NOMO-1 treated with dmso at 0.1 percent for 144 hours (cell line): ENCODE results near the gene KCNJ4.
"Not testable (repeated sequence)": the region's sequence is repeated elsewhere in the genome, so short reads cannot be mapped to it uniquely, and the experiment has no call there.

Experiments
- DNase-seq: peaks from one replicate; lab custom pipeline; 2025; ENCODE audit not compliant: unreplicated experiment; lab: John Stamatoyannopoulos, UW

Gene KCNJ4

DNA sequence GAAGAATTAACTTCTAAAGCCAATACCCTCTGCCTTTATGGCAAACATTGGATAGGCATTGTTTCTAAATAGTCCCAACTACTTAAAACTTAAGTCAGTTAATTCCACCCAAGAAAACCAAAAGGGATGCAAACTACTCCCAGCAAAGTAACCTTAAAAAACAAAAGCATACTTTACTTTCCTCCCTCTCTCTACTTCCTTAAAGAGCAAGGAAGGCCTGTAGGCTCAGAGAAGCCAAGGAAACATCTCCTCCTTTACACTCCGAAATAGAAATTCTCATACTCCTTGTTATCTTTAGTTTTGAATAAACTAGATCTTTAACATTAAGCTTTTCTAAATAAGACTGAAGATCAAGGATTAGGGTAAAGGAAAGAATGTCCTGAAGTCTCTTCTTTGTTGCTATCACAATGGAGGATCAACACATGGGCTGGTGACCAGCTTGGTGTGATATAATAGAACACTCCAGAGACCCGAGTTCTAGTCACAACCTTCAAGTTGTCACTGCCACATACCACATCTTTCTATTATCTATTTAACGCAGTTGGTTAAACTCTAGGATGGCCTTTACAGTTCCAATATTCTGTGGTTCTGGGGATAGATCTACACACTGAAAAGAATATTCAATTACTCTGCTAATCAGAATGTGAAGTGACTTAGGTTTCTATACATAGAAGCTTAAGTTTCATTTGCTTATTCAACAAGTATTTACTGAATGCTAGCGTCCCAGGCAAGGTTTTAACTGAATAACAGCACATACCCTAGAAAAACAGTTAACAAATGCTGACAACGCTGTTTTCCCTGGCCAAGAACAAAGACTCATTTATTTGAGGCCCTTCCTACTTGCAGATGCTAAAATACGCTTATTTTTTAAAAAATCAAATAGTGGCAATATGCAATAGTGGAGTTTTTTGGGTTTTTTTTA lies 66.2 kb downstream of the KCNJ4 start:
- DNase-seq, result not testable (repeated sequence)

DNA sequence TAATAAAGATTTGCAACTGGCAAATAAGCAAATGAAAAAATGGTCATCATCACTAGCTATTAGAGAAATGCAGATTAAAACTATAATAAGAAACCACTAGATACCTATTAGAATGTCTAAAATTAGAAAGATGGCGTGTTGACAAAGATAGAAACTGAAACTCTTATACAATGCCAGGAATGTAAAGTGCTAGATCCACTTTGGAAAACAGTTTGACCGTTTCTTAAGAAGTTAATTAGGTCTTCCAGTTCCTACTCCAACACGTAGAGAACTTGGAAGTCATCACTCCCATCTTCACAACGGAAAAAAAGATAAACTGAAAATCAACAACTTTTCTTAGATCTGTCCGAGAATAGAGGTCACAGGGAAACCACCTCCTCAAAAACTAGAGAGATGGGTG lies 68.1 kb downstream of the KCNJ4 start:
- DNase-seq, result not testable (repeated sequence)

- DNase-seq, result no peak
Measured at GRCh38 chr22:38383417-38383816, 71.6 kb downstream of the KCNJ4 start.

DNA sequence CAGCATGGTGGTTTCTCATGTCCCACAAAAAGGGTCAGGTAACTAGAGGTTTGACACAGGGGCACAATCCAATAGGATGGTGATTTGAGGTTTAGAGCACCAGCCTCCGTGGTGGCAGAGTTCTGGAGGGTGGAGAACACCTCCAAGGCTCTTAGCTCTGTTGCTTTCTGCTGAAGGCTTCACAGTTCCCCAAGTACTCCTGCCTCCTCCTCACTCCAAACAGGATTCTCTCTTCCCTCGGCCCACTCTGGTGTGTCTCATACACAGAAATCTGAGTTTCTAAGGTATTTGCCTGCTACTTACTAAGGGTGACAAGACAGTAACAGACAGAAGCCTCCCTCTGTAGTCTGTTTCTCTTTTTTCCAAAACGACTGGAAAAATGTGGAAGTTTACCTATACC lies 73.6 kb downstream of the KCNJ4 start:
- DNase-seq, result not testable (repeated sequence)
